Measurements from ENCODE around the gene NOVA1.
"Not testable (repeated sequence)": the region's sequence is repeated elsewhere in the genome, so short reads cannot be mapped to it uniquely, and the experiment has no call there.

NOVA1 gene

GRCh38 chr14:26597589-26598080 lies at the start of gene NOVA1:
Gene NOVA1, minus strand, starts transcription at chr14:26598033. Its CDS starts 597 bp downstream, at chr14:26597436.
- Histone ChIP-seq H3K4me1 (ENCODE audit: insufficient read depth, low read length) (peaks cover 12% of the 10 kb centered on the region; the same call in 1 of the 2 replicates), H3K27ac (ENCODE audit: low read length) (peak within 1 kb of the TSS; percentile 66), H3K36me3 (ENCODE audit: insufficient read depth, low read depth, low read length) (no peaks in the 10 kb centered on the region; the same call in 1 of the 2 replicates), H3K9ac (ENCODE audit: low read depth, low read length) (peak within 1 kb of the TSS; percentile 86; the same call in 1 of the 2 replicates), H3K4me3 (ENCODE audit: low read length) (peak within 1 kb of the TSS; percentile 87), H3K27me3 (ENCODE audit: insufficient read depth, low read length) (peaks cover 12% of the 10 kb centered on the region), H3K9me3 (ENCODE audit: insufficient read depth, low read depth, low read length) (no peaks in the 10 kb centered on the region)

- H3K4me1 ChIP-seq (ENCODE audit: insufficient read depth, low read length); H3K9me3 ChIP-seq (ENCODE audit: insufficient read depth, low read depth, low read length); H3K36me3 ChIP-seq (ENCODE audit: insufficient read depth, low read depth, low read length); H3K27ac ChIP-seq (ENCODE audit: low read length); H3K4me3 ChIP-seq (ENCODE audit: low read length); H3K27me3 ChIP-seq (ENCODE audit: insufficient read depth, low read length); H3K9ac ChIP-seq (ENCODE audit: low read depth, low read length): not testable (repeated sequence)
These were observed 47.2 kb upstream of the NOVA1 start for GRCh38 chr14:26645057-26645456.

- H3K9ac ChIP-seq (ENCODE audit: low read depth, low read length) = no peak overlapping the region
- no peaks in the 10 kb centered on the region for H3K4me1 ChIP-seq (ENCODE audit: insufficient read depth, low read length)
- no peaks in the 10 kb centered on the region for H3K36me3 ChIP-seq (ENCODE audit: insufficient read depth, low read depth, low read length)
- no peaks in the 10 kb centered on the region for H3K27me3 ChIP-seq (ENCODE audit: insufficient read depth, low read length)
- H3K4me3 ChIP-seq (ENCODE audit: low read length) = no peak overlapping the region
- no peak overlapping the region for H3K27ac ChIP-seq (ENCODE audit: low read length)
- H3K9me3 ChIP-seq (ENCODE audit: insufficient read depth, low read depth, low read length) = no peaks in the 10 kb centered on the region
These were observed 38.7 kb upstream of the NOVA1 start for GRCh38 chr14:26636561-26636960.

- H3K9ac ChIP-seq (ENCODE audit: low read depth, low read length); H3K27ac ChIP-seq (ENCODE audit: low read length); H3K9me3 ChIP-seq (ENCODE audit: insufficient read depth, low read depth, low read length); H3K4me3 ChIP-seq (ENCODE audit: low read length); H3K4me1 ChIP-seq (ENCODE audit: insufficient read depth, low read length); H3K36me3 ChIP-seq (ENCODE audit: insufficient read depth, low read depth, low read length); H3K27me3 ChIP-seq (ENCODE audit: insufficient read depth, low read length): not testable (repeated sequence)
These were observed 37.1 kb upstream of the NOVA1 start for GRCh38 chr14:26634946-26635345.

GRCh38 chr14:26626256-26626655 lies 28.4 kb upstream of the NOVA1 start:
- Histone ChIP-seq H3K27me3 (ENCODE audit: insufficient read depth, low read length) (no peaks in the 10 kb centered on the region), H3K4me1 (ENCODE audit: insufficient read depth, low read length) (no peaks in the 10 kb centered on the region), H3K9me3 (ENCODE audit: insufficient read depth, low read depth, low read length) (no peaks in the 10 kb centered on the region), H3K36me3 (ENCODE audit: insufficient read depth, low read depth, low read length) (no peaks in the 10 kb centered on the region), H3K4me3 (ENCODE audit: low read length) (no peak overlapping the region), H3K27ac (ENCODE audit: low read length) (no peak overlapping the region), H3K9ac (ENCODE audit: low read depth, low read length) (no peak overlapping the region)

GRCh38 chr14:26622611-26623010 lies 24.8 kb upstream of the NOVA1 start:
- Histone ChIP-seq H3K27ac (ENCODE audit: low read length) (no peak overlapping the region), H3K4me1 (ENCODE audit: insufficient read depth, low read length) (no peaks in the 10 kb centered on the region), H3K4me3 (ENCODE audit: low read length) (no peak overlapping the region), H3K36me3 (ENCODE audit: insufficient read depth, low read depth, low read length) (no peaks in the 10 kb centered on the region), H3K9ac (ENCODE audit: low read depth, low read length) (no peak overlapping the region), H3K27me3 (ENCODE audit: insufficient read depth, low read length) (no peaks in the 10 kb centered on the region), H3K9me3 (ENCODE audit: insufficient read depth, low read depth, low read length) (no peaks in the 10 kb centered on the region)

GRCh38 chr14:26621807-26622560 lies 24.2 kb upstream of the NOVA1 start:
- no peaks in the 10 kb centered on the region for H3K4me1 ChIP-seq (ENCODE audit: insufficient read depth, low read length)
- no peaks in the 10 kb centered on the region for H3K27me3 ChIP-seq (ENCODE audit: insufficient read depth, low read length)
- no peak overlapping the region for H3K9ac ChIP-seq (ENCODE audit: low read depth, low read length)
- no peak overlapping the region for H3K27ac ChIP-seq (ENCODE audit: low read length)
- H3K4me3 ChIP-seq (ENCODE audit: low read length) = no peak overlapping the region
- no peaks in the 10 kb centered on the region for H3K36me3 ChIP-seq (ENCODE audit: insufficient read depth, low read depth, low read length)
- H3K9me3 ChIP-seq (ENCODE audit: insufficient read depth, low read depth, low read length) = no peaks in the 10 kb centered on the region

GRCh38 chr14:26621364-26621763 lies 23.5 kb upstream of the NOVA1 start:
- H3K27me3 ChIP-seq (ENCODE audit: insufficient read depth, low read length) = no peaks in the 10 kb centered on the region

GRCh38 chr14:26611259-26611658 lies 13.4 kb upstream of the NOVA1 start:
- H3K4me1 ChIP-seq (ENCODE audit: insufficient read depth, low read length) = no peaks in the 10 kb centered on the region
- H3K36me3 ChIP-seq (ENCODE audit: insufficient read depth, low read depth, low read length) = no peaks in the 10 kb centered on the region
- no peak overlapping the region for H3K9ac ChIP-seq (ENCODE audit: low read depth, low read length)
- H3K27ac ChIP-seq (ENCODE audit: low read length) = no peak overlapping the region
- H3K4me3 ChIP-seq (ENCODE audit: low read length) = no peak overlapping the region
- peaks cover 10% of the 10 kb centered on the region; the same call in 1 of the 2 replicates for H3K9me3 ChIP-seq (ENCODE audit: insufficient read depth, low read depth, low read length)
- no peaks in the 10 kb centered on the region for H3K27me3 ChIP-seq (ENCODE audit: insufficient read depth, low read length)

More at GRCh38 chr14:26621364-26621763, 23.5 kb upstream of the NOVA1 start:
- H3K36me3 ChIP-seq (ENCODE audit: insufficient read depth, low read depth, low read length) = no peaks in the 10 kb centered on the region
- H3K9me3 ChIP-seq (ENCODE audit: insufficient read depth, low read depth, low read length) = no peaks in the 10 kb centered on the region
- H3K4me1 ChIP-seq (ENCODE audit: insufficient read depth, low read length) = no peaks in the 10 kb centered on the region
- no peak overlapping the region for H3K9ac ChIP-seq (ENCODE audit: low read depth, low read length)
- no peak overlapping the region for H3K4me3 ChIP-seq (ENCODE audit: low read length)
- no peak overlapping the region for H3K27ac ChIP-seq (ENCODE audit: low read length)

- Histone ChIP-seq H3K9ac (ENCODE audit: low read depth, low read length) (no peak overlapping the region), H3K27ac (ENCODE audit: low read length) (no peak overlapping the region), H3K27me3 (ENCODE audit: insufficient read depth, low read length) (no peaks in the 10 kb centered on the region), H3K36me3 (ENCODE audit: insufficient read depth, low read depth, low read length) (no peaks in the 10 kb centered on the region), H3K4me3 (ENCODE audit: low read length) (no peak overlapping the region), H3K4me1 (ENCODE audit: insufficient read depth, low read length) (no peaks in the 10 kb centered on the region), H3K9me3 (ENCODE audit: insufficient read depth, low read depth, low read length) (no peaks in the 10 kb centered on the region)
These were observed 9.0 kb upstream of the NOVA1 start for GRCh38 chr14:26606729-26607312.

GRCh38 chr14:26605602-26606001 lies 7.8 kb upstream of the NOVA1 start:
- no peaks in the 10 kb centered on the region for H3K36me3 ChIP-seq (ENCODE audit: insufficient read depth, low read depth, low read length)
- H3K27ac ChIP-seq (ENCODE audit: low read length) = no peak overlapping the region
- H3K9me3 ChIP-seq (ENCODE audit: insufficient read depth, low read depth, low read length) = no peaks in the 10 kb centered on the region
- H3K4me1 ChIP-seq (ENCODE audit: insufficient read depth, low read length) = no peaks in the 10 kb centered on the region
- H3K27me3 ChIP-seq (ENCODE audit: insufficient read depth, low read length) = no peaks in the 10 kb centered on the region
- no peak overlapping the region for H3K9ac ChIP-seq (ENCODE audit: low read depth, low read length)
- no peak overlapping the region for H3K4me3 ChIP-seq (ENCODE audit: low read length)

GRCh38 chr14:26602902-26603301 lies 5.1 kb upstream of the NOVA1 start:
- Histone ChIP-seq H3K9ac (ENCODE audit: low read depth, low read length) (no peak overlapping the region), H3K36me3 (ENCODE audit: insufficient read depth, low read depth, low read length) (no peaks in the 10 kb centered on the region), H3K27ac (ENCODE audit: low read length) (no peak overlapping the region), H3K27me3 (ENCODE audit: insufficient read depth, low read length) (peaks cover 12% of the 10 kb centered on the region), H3K4me1 (ENCODE audit: insufficient read depth, low read length) (no peaks in the 10 kb centered on the region), H3K9me3 (ENCODE audit: insufficient read depth, low read depth, low read length) (no peaks in the 10 kb centered on the region), H3K4me3 (ENCODE audit: low read length) (no peak overlapping the region)

Data from iPS-20b (cell line).